K562 (cell line): Measurements from ENCODE around the gene SORBS2. TPM values are rescaled to one million over a fixed set of nuclear protein-coding genes. Genes with fewer than 3 reads are reported as not detected.

Experiments
- ATAC-seq: fragments of 200-7000 bp; cut with Tn5 transposase; 3 replicates; pipeline ENCODE4 v1.9.1; 2020; ENCODE audit warnings: moderate library complexity
- BruUV-seq: library from RNA; stranded (reverse); fragments of 400-500 nt; replicated peaks from 2 replicates; lab custom pipeline; 2021; lab: Mats Ljungman, UMichigan
- CTCF ChIA-PET: fragments of 300-600 bp; formaldehyde crosslinking; extraction: SDS; loops from one replicate; lab custom pipeline; 2021; ENCODE audit warnings: low intra/inter-chr PET ratio; lab: Yijun Ruan, JAX
- POLR2A ChIA-PET: fragments of 300-600, 350-650 bp; sonication (Branson Sonifier 250); formaldehyde crosslinking; extraction: SDS; loops from one replicate; lab custom pipeline; 2021; ENCODE audit warnings: antibody characterized with exemption, inconsistent platforms; lab: Yijun Ruan, JAX
- DNase-seq, 4 experiments: peaks; one replicate each; pipeline versions ENCODE4 v3.0.0 to v3.0.0-alpha.2; 2011 to 2018; ENCODE audit warnings: low spot score in 3 of 4, mixed read lengths in 3 of 4; ENCODE audit errors: extremely low read depth in 1 of 4
- FAIRE-seq: peaks from 2 replicates; lab custom pipeline; 2011; peaks lifted over from hg19 to GRCh38; lab: Jason Lieb, UNC
- H2AFZ ChIP-seq: 2 replicates; pipeline ENCODE4 v1.6.0; 2011; ENCODE audit warnings: low read depth, low read length, control low read depth, inconsistent platforms
- H3K27ac ChIP-seq: fragments of 200-600 bp; 3 replicates; pipeline ENCODE4 v1.8.0; 2011; ENCODE audit warnings: low read depth, mild to moderate bottlenecking, control low read depth, inconsistent platforms, low read length, moderate library complexity, mixed read lengths; ENCODE audit errors: extremely low read depth
- H3K27me3 ChIP-seq, 2 experiments: fragments of 300-600 bp in 1 of 2; 2 replicates in 1 of 2; 3 replicates in 1 of 2; pipeline versions ENCODE4 v1.6.0 to v1.8.0; 2011; ENCODE audit warnings: inconsistent platforms in 2 of 2, low read length in 2 of 2, mild to moderate bottlenecking in 1 of 2, mixed read lengths in 1 of 2, moderate library complexity in 1 of 2; ENCODE audit not compliant: control insufficient read depth in 2 of 2, insufficient read depth in 2 of 2
- H3K36me3 ChIP-seq: fragments of 300-600 bp; 3 replicates; pipeline ENCODE4 v1.8.0; 2011; ENCODE audit warnings: mild to moderate bottlenecking, low read length, inconsistent platforms; ENCODE audit not compliant: control insufficient read depth, insufficient read depth
- H3K4me1 ChIP-seq, 2 experiments: fragments of 200-600 bp in 1 of 2; replicated peaks in 1 of 2; 2 replicates in 1 of 2; 3 replicates in 1 of 2; pipeline versions ENCODE4 v1.5.1 to v1.8.0; 2011; ENCODE audit warnings: inconsistent platforms in 2 of 2, low read length in 2 of 2, mild to moderate bottlenecking in 1 of 2, mixed read lengths in 1 of 2, moderate library complexity in 1 of 2; ENCODE audit not compliant: control insufficient read depth in 2 of 2, insufficient read depth in 2 of 2
- H3K4me2 ChIP-seq: 2 replicates; pipeline ENCODE4 v1.6.1; 2011; ENCODE audit warnings: low read length, control low read depth, inconsistent platforms, mixed read lengths; ENCODE audit not compliant: insufficient read depth
- H3K4me3 ChIP-seq: fragments of 200-600 bp; sonication (generic), shearing (Covaris generic); 2 replicates; pipeline ENCODE4 v1.5.1; 2016; ENCODE audit warnings: control low read depth, inconsistent platforms
- H3K79me2 ChIP-seq: fragments of 200-600 bp; 3 replicates; pipeline ENCODE4 v1.8.0; 2011; ENCODE audit warnings: low read length, inconsistent platforms; ENCODE audit not compliant: control insufficient read depth, insufficient read depth
- H3K9ac ChIP-seq, 2 experiments: 2 replicates each; pipeline versions ENCODE4 v1.6.0 to v1.6.1; 2011; ENCODE audit warnings: low read depth in 2 of 2, low read length in 2 of 2, control low read depth in 1 of 2, inconsistent platforms in 1 of 2, mild to moderate bottlenecking in 1 of 2, mixed read lengths in 1 of 2; ENCODE audit not compliant: insufficient read depth in 1 of 2
- H3K9me1 ChIP-seq: one replicate; pipeline ENCODE4 v1.6.0; 2011; ENCODE audit warnings: inconsistent platforms, mild to moderate bottlenecking, low read length, moderate library complexity; ENCODE audit not compliant: control insufficient read depth, insufficient read depth
- H3K9me3 ChIP-seq: replicated peaks from 2 replicates; pipeline ENCODE4 v1.5.1; 2011; ENCODE audit warnings: low read depth, low read length, inconsistent platforms; ENCODE audit not compliant: control insufficient read depth, insufficient read depth
- H4K20me1 ChIP-seq: replicated peaks from 2 replicates; pipeline ENCODE4 v1.6.1; 2011; ENCODE audit warnings: low read length, inconsistent platforms, mixed read lengths; ENCODE audit not compliant: control insufficient read depth, insufficient read depth
- CREBBP ChIP-seq: IDR thresholded peaks from one replicate; pipeline ENCODE4 v1.6.1; 2012; ENCODE audit warnings: low read depth, mild to moderate bottlenecking, control low read depth, inconsistent platforms, low read length
- CXXC5 ChIP-seq: fragments of 250-450 bp; sonication (Bioruptor Pico); IDR thresholded peaks from 2 replicates; pipeline ENCODE4 v1.8.0; 2022; ENCODE audit warnings: inconsistent platforms, mild to moderate bottlenecking, moderate library complexity
- ELF1 ChIP-seq: fragments of 200-800 bp; sonication (Bioruptor generic); IDR thresholded peaks from 2 replicates; pipeline ENCODE4 v1.6.1; 2016; ENCODE audit warnings: missing genetic modification characterization, missing compliant biosample characterization
- HCFC1 ChIP-seq: IDR thresholded peaks from 2 replicates; pipeline ENCODE4 v1.6.1; 2012; ENCODE audit warnings: low read depth, low read length, improper control_type of control experiment
- HNRNPUL1 ChIP-seq: fragments of 200-400 bp; formaldehyde crosslinking; IDR thresholded peaks from 2 replicates; pipeline ENCODE4 v1.6.1; 2017; ENCODE audit warnings: low read length
- PRMT5 ChIP-seq: sonication (generic); formaldehyde crosslinking; IDR thresholded peaks from 2 replicates; pipeline ENCODE4 v1.5.0; 2020; ENCODE audit warnings: missing genetic modification reagents
- SMARCB1 ChIP-seq: IDR thresholded peaks from 2 replicates; pipeline ENCODE4 v1.6.1; 2011; ENCODE audit warnings: improper control_type of control experiment, low read depth; ENCODE audit not compliant: insufficient read length
- TGIF2 ChIP-seq: sonication (generic); formaldehyde crosslinking; IDR thresholded peaks from 2 replicates; pipeline ENCODE4 v1.8.1; 2022; ENCODE audit warnings: mild to moderate bottlenecking, missing genetic modification reagents, moderate library complexity
- ZFP1 ChIP-seq: fragments of 450-650 bp; formaldehyde crosslinking; IDR thresholded peaks from 2 replicates; pipeline ENCODE4 v1.4.0; 2020; ENCODE audit warnings: mild to moderate bottlenecking, mixed read lengths
- ZFPM2 ChIP-seq: fragments of 250-450 bp; sonication (Bioruptor Pico); IDR thresholded peaks from 2 replicates; pipeline ENCODE4 v1.5.1; 2022; ENCODE audit warnings: mild to moderate bottlenecking
- ZNF347 ChIP-seq: fragments of 450-650 bp; formaldehyde crosslinking; IDR thresholded peaks from 2 replicates; pipeline ENCODE4 v1.4.0; 2020; ENCODE audit warnings: low read depth, mild to moderate bottlenecking, moderate library complexity
- ZNF408 ChIP-seq: fragments of 250-450 bp; sonication (Bioruptor Pico); IDR thresholded peaks from 2 replicates; pipeline ENCODE4 v1.4.0; 2020; ENCODE audit warnings: low read depth, mild to moderate bottlenecking, moderate library complexity
- ZNF707 ChIP-seq: fragments of 250-450 bp; sonication (Bioruptor Pico); conservative IDR thresholded peaks from 2 replicates; pipeline ENCODE4 v1.8.0; 2022; ENCODE audit warnings: inconsistent platforms, mild to moderate bottlenecking, moderate library complexity
- ZNF717 ChIP-seq: fragments of 250-450 bp; sonication (Bioruptor Pico); IDR thresholded peaks from 2 replicates; pipeline ENCODE4 v1.5.0; 2021
- WGBS: fragments of 100-300 bp; shearing (Covaris generic); methylation state at CpG from one replicate; pipeline ENCODE4 v1.1.6; 2016; ENCODE audit warnings: low coverage, mixed read lengths; ENCODE audit not compliant: insufficient coverage; ENCODE audit errors: missing lambda C conversion rate; 5-methylcytosine and 5-hydroxymethylcytosine counted together
- in situ Hi-C: fragments of 300-500 bp; cut with MboI; formaldehyde crosslinking; loops from 4 replicates; pipeline ENCODE4 v1.15.0; 2018; ENCODE audit warnings: inconsistent platforms, mixed read lengths
- intact Hi-C: fragments of 100-400 bp; cut with micrococcal nuclease; formaldehyde crosslinking; loops from 2 replicates; pipeline ENCODE4 v1.14.2; 2022
- polyA plus RNA-seq, 8 experiments: library from polyadenylated mRNA; depleted of rRNA in 4 of 8; stranded (reverse) in 5 of 8; unstranded in 3 of 8; fragments of >200 nt; fragmentation: Nextera tagmentation in 2 of 8; fragmentation: Illumina TruSeq in 1 of 8; extraction: Ambion mirVana in 2 of 8; extraction: Trizol in 1 of 8; gene quantifications; 2 replicates each; pipeline versions ENCODE4 v1.2.1 to v1.2.3, GENCODE V29; 2011 to 2014; ENCODE audit warnings: inconsistent platforms in 1 of 8, missing spikeins in 1 of 8
- total RNA-seq, 7 experiments: library from RNA; depleted of rRNA in 6 of 7; stranded (reverse); fragments of >200 nt in 6 of 7; fragmentation: Illumina TruSeq in 2 of 7; extraction: Trizol in 2 of 7; gene quantifications; 2 replicates each; pipeline versions ENCODE4 v1.2.1 to v1.2.3, GENCODE V29; 2011 to 2021; ENCODE audit warnings: low replicate concordance in 1 of 7
- TF ChIP-seq, protein P1 (sequence below): fragments of 200-800 bp; sonication (Bioruptor generic); IDR thresholded peaks from 2 replicates; pipeline ENCODE4 v1.6.1; 2016; ENCODE audit warnings: missing genetic modification characterization, missing compliant biosample characterization
- TF ChIP-seq, protein P2 (sequence below): fragments of 250-450 bp; sonication (Bioruptor Pico); IDR thresholded peaks from 2 replicates; pipeline ENCODE4 v1.8.0; 2021; ENCODE audit warnings: moderate library complexity, mild to moderate bottlenecking, inconsistent platforms
- TF ChIP-seq, protein P3 (sequence below): sonication (generic); formaldehyde crosslinking; IDR thresholded peaks from 2 replicates; pipeline ENCODE4 v1.8.0; 2022; ENCODE audit warnings: mild to moderate bottlenecking, missing genetic modification reagents
- TF ChIP-seq, protein P4 (sequence below): conservative IDR thresholded peaks from 2 replicates; pipeline ENCODE4 v1.6.1; 2011; ENCODE audit warnings: low read depth, mild to moderate bottlenecking, low read length; ENCODE audit not compliant: control insufficient read depth

The SORBS2 gene
- total and polyA plus RNA-seq, 9 of the 15 experiments (the other 6 are each of a cell fraction or from before 2014, with no cell fraction given) = 0.29 TPM; not detected in 8

DNA sequence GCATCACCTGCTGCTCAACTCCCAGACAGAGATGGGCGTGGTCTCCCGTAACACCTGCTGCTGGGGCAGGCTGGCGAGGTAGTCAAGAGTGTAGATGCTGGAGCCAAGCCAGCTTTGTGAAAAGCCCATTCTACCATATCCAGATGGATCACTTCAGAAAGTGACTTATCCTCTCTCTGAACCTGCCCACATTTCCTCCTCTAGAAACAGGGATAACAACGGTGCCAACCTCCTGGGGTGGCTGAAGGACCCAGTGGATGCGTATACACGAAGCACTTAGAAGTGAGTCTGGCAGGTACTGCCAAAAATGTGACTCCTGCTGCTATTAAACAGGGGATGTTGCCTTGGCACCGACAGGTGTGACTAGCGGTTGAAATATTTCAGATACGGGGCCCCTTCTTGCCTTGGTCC, 95.8 kb downstream of the SORBS2 start:
- in situ Hi-C loops = no loop called here
- FAIRE-seq = no peak
- TF ChIP-seq, protein P1, sequence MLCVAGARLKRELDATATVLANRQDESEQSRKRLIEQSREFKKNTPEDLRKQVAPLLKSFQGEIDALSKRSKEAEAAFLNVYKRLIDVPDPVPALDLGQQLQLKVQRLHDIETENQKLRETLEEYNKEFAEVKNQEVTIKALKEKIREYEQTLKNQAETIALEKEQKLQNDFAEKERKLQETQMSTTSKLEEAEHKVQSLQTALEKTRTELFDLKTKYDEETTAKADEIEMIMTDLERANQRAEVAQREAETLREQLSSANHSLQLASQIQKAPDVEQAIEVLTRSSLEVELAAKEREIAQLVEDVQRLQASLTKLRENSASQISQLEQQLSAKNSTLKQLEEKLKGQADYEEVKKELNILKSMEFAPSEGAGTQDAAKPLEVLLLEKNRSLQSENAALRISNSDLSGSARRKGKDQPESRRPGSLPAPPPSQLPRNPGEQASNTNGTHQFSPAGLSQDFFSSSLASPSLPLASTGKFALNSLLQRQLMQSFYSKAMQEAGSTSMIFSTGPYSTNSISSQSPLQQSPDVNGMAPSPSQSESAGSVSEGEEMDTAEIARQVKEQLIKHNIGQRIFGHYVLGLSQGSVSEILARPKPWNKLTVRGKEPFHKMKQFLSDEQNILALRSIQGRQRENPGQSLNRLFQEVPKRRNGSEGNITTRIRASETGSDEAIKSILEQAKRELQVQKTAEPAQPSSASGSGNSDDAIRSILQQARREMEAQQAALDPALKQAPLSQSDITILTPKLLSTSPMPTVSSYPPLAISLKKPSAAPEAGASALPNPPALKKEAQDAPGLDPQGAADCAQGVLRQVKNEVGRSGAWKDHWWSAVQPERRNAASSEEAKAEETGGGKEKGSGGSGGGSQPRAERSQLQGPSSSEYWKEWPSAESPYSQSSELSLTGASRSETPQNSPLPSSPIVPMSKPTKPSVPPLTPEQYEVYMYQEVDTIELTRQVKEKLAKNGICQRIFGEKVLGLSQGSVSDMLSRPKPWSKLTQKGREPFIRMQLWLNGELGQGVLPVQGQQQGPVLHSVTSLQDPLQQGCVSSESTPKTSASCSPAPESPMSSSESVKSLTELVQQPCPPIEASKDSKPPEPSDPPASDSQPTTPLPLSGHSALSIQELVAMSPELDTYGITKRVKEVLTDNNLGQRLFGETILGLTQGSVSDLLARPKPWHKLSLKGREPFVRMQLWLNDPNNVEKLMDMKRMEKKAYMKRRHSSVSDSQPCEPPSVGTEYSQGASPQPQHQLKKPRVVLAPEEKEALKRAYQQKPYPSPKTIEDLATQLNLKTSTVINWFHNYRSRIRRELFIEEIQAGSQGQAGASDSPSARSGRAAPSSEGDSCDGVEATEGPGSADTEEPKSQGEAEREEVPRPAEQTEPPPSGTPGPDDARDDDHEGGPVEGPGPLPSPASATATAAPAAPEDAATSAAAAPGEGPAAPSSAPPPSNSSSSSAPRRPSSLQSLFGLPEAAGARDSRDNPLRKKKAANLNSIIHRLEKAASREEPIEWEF = no peak
- no peak for TF ChIP-seq HNRNPUL1
- TF ChIP-seq CXXC5 (CRISPR knock-in tag) = no peak
- TF ChIP-seq ZNF707 = no peak
- TF ChIP-seq ELF1 (tag) = no peak
- TF ChIP-seq SMARCB1 = no peak
- no peak for TF ChIP-seq ZNF347
- no peak for TF ChIP-seq ZFPM2 (CRISPR knock-in tag)
- no peak for TF ChIP-seq TGIF2
- TF ChIP-seq, protein P2, sequence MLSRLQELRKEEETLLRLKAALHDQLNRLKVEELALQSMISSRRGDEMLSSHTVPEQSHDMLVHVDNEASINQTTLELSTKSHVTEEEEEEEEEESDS = no peak
- TF ChIP-seq, protein P3, sequence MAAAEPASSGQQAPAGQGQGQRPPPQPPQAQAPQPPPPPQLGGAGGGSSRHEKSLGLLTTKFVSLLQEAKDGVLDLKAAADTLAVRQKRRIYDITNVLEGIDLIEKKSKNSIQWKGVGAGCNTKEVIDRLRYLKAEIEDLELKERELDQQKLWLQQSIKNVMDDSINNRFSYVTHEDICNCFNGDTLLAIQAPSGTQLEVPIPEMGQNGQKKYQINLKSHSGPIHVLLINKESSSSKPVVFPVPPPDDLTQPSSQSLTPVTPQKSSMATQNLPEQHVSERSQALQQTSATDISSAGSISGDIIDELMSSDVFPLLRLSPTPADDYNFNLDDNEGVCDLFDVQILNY (CRISPR knock-in tag) = no peak
- TF ChIP-seq HCFC1 = no peak
- TF ChIP-seq PRMT5 (CRISPR knock-in tag) = no peak
- TF ChIP-seq CREBBP = no peak
- TF ChIP-seq ZFP1 = no peak
- no peak for TF ChIP-seq ZNF717 (CRISPR knock-in tag)
- no peak for TF ChIP-seq ZNF408 (CRISPR knock-in tag)
- TF ChIP-seq, protein P4, sequence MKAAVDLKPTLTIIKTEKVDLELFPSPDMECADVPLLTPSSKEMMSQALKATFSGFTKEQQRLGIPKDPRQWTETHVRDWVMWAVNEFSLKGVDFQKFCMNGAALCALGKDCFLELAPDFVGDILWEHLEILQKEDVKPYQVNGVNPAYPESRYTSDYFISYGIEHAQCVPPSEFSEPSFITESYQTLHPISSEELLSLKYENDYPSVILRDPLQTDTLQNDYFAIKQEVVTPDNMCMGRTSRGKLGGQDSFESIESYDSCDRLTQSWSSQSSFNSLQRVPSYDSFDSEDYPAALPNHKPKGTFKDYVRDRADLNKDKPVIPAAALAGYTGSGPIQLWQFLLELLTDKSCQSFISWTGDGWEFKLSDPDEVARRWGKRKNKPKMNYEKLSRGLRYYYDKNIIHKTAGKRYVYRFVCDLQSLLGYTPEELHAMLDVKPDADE = no peak

More for the DNA sequence above, 95.8 kb downstream of the SORBS2 start:
- Histone ChIP-seq H3K9me1 (no peaks in the 10 kb centered on the region), H3K4me2 (no peak overlapping the region), H3K4me1 (no peaks in the 10 kb centered on the region), H3K36me3 (no peaks in the 10 kb centered on the region), H3K9ac (no peak overlapping the region), H3K4me3 (no peak overlapping the region), H2AFZ (no peak overlapping the region), H3K9me3 (no peaks in the 10 kb centered on the region), H3K27me3 (peaks cover 7 to 39% of the 10 kb centered on the region in 2 experiments; a peak in 4 of 5 replicates), H4K20me1 (0 out of 2 replicates have a peak, but pooled peaks cover 5% of the 10 kb centered on the region), H3K27ac (no peak overlapping the region), H3K79me2 (no peaks in the 10 kb centered on the region)
- POLR2A ChIA-PET = no interaction called here
- 2% methylated on average over 9 of the region's 9 CpGs for WGBS
- CTCF ChIA-PET = no interaction called here
- no TSS peak for BruUV-seq
- intact Hi-C loops = no loop called here
- DNase-seq (no peak), ATAC-seq (no peak)
